HG02885 (cell line): ENCODE results near the gene EXD1.
"Not testable (repeated sequence)": the region's sequence is repeated elsewhere in the genome, so short reads cannot be mapped to it uniquely, and the experiment has no call there.

Experiments used
- ATAC-seq: cut with Tn5 transposase; IDR thresholded peaks from one replicate; pipeline ENCODE4 v1.9.1; 2021; ENCODE audit warnings: mild to moderate bottlenecking; ENCODE audit not compliant: unreplicated experiment, poor library complexity

Gene EXD1

DNA sequence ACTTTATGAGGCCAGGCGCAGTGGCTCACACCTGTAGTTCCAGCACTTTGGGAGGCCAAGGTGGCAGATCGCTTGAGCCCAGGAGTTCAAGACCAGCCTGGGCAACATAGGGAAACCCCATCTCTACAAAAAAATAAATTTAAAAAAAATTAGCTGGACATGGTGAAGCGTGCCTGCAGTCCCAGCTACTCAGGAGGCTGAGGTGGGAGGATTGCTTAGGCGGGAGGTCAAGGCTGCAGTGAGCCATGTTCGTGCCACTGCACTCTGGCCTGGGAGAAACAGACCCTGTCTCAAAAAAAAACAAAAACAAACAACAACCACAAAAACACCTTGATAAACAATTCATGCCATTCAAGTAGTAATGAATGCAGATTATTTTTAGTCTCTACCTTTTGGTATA is 4.7 kb upstream of the EXD1 start:
- not testable (repeated sequence) for ATAC-seq

DNA sequence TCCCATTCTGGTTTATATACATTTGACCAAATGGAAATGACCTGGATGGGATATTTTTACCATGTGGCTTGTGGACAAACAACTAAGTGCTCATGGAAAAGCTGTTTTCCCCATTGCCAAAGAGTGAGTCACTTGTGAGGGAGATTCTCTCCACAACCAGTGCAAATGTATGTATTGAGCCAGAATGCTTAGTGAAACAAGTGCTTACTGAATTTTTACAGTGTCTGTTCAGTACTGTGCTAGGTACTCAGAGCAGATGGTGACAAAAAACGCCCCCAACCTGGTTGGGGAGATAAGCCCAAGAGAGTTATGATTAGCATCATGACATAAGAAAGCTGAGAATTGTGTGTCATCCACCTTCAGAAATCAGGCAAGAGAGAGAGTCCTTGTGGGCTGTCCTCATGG is 2.8 kb upstream of the EXD1 start:
- ATAC-seq: no peak

DNA sequence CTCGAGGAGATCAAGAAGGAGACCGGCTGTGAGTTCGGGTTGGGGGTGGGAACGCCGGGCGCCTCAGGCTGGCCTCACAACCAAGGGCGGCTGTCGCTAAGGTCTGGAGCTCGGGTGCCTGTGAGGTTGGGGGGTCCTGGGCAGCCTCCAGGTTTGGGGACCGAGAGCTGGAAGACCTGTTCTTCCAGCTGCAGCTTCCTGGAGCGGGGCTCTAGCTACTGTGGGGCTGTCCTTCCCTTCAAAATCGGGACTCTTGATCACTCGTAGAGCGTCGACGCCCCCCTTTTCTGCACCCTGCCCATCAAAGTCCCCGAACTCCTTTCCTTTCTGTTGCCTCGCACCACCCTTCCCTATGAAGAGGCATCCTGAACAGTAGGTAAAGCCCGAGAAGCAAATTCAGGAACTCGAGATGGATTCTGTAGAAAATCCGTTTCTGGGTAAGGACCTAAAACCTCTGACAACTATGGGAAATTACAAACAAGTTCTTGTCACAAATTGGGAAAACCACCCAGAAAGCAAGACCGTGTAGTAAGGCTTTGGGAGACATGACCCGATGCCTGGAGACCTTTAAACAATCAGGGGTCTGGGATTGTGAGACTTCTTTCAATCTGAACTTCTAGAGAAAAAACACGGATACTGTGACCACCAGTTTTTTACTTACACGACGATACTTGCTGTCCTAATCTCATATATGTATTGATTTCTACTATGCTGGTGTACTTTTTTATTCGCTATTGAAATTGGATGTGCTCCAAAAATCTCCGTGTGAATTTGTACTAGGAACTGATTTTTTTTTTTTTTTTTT is 1.1 kb upstream of the EXD1 start:
- peak; percentile 36 for ATAC-seq

DNA sequence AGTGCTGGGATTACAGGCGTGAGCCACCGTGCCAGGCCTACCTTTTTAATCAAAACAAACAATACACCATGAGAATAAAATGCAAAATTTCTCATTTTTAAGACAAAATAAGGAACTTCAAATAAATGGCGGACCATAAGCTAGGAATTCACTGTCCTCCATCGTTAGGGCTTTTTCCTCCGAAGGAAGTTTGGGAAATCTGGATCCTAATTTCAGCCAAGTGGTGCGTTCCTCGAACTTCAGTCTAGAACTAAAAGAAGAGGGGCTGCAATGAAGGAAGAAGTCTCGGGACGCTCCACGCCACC is 260 bp downstream of the EXD1 start:
- no peak for ATAC-seq

DNA sequence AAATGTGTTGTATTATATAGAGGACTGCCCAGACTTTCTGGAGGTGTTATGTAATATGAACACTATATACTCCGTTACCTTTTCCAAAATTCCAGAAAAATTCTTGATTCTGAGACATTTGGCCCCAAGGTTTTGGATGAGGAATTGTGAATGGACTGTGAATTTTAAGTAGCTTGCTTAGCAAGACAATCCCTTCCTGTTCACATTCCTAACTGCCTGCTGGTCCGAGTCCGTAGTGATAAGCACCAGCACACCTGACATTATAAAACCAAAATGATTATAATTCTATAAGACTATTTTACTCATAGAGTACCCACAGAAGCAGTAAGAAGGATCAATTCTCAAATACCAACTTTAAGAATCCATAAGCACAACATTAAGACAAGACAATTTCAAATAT is 11.2 kb downstream of the EXD1 start:
- ATAC-seq: no peak

DNA sequence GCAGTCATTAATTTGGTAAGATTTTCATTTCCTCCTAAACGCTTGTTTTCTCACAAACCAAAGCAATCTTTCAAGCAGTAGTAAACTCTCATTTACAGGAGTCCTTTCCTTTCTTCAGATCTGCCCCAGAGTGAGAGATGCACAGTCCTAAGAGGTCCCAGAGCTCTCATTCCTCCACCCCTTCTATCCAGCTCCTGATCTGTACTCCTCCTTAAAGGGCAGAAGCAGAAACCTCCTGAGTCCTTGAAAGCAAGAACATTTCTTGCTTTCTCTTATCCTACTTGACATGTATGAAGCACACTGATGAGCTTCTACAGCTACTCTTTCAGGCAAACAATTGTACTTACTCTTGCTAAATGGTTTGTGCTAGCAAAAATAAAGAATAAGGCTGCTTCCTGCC is 11.7 kb downstream of the EXD1 start:
- ATAC-seq: no peak

DNA sequence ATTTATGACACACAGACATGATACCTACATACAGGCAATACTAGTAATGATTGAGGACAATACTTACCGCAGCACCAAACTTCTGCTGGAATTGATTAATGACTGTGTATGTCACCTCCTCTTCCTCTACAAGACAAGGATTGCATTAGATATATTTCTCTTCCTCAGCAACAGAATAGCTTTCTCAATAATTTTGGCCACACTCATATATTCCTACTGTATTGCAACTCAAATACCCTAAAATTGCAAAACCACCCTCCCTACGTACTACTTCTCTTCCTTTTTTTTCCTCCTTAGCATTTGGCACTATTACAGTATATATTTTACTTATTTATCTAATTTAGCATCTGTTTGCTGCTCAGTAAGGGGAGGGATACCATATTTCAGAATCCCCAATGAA is 14.8 kb downstream of the EXD1 start:
- no peak for ATAC-seq

DNA sequence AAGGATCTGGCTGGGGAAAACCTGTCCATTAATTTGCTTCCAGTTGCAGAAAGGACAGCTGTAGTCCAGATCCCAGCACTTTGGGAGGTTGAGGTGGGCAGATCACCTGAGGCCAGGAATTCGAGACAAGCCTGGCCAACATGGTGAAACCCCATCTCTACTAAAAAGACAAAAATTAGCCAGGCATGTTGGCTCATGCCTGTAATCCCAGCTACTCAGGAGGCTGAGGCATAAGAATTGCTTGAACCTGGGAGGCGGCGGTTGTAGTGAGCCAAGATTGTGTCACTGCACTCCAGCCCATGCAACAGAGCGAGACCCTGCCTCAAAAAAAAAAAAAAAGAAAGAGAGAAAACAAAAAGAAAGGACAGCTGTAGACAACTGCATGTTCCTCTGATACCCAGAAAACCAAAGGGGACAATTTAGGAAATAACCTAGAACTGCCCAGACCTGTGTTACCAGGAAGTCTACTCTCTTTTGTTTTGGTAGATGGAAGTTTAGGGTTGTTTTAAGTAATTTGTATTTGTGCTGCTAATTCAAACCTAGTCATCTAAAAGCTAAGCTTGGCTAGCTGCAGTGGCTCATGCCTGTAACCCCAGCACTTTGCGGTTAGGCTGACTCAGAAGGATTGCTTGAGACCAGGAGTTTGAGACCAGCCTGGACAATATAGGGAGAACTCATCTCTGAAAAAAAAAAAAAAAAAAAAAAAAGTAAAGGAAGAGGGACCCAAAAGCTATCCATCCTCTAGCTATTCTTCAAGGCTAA is 22.7 kb downstream of the EXD1 start:
- no peak for ATAC-seq

DNA sequence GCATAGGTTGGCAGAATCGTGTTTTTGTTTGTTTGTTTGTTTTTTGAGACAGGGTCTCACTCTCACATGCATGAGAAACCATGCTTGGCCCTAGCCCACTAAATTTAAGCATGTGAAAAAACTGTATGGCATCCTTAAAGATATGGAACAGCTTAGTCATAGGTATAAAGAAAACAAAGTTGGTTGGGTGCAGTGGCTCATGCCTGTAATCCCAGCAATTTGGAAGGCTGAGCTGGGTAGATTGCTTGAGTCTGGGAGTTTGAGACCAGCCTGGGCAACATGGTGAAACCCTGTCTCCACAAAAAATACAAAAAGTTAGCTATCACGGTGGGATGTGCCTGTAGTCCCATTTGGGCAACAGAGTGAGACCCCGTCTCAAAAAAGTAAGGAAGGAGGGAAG is 25.2 kb downstream of the EXD1 start:
- ATAC-seq: no peak

DNA sequence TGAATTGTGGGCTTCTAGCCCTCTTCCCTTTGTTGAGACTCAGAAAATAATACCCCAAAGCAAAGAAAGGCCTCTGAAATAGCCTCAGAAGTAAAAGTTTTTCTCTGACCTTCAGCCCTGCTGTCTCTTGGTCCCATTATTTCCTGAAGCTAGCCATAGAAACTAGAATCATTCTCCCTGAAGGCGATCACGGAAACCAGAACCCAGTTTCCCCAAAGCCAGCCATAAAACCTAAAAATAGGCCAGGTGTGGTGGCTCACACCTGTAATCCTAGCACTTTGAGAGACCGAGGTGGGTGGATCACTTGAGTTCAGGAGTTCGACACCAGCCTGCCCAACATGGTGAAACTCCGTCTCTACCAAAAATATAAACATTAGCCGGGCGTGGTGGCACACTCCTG is 27.2 kb downstream of the EXD1 start:
- no peak for ATAC-seq

DNA sequence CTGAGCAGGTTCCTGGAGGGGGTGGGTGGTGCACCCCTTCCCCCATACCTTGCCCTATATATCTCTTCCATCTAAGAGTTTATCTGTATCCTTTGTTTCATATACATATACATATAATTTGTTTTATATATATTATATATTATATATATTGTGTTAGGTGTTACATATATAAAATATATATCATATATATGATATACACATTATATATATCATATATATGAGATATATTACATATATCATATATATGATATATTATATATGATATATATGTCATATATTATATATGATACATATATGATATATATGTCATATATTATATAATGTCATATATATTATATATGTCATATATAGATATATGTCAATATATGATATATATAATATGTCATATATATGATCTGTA is 31.1 kb downstream of the EXD1 start:
- ATAC-seq: no peak

DNA sequence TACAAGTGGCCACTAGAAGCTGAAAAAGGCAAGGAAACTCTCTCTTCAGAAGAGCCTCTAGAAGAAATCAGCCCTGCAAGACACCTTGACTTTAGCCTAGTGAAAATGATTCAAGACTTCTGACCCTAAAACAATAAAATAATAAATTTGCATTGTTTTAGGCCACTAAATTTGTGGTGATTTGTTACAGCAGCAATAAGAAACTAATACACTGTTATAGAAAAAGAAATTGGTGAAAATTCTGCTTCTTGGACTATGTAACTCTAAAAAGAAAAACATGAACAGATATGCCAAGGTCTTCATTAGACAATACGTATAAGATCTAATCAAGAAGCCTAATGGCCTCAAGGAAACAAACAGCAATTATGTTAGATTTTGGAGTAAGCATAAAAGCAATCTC is 36.1 kb downstream of the EXD1 start:
- ATAC-seq: no peak

DNA sequence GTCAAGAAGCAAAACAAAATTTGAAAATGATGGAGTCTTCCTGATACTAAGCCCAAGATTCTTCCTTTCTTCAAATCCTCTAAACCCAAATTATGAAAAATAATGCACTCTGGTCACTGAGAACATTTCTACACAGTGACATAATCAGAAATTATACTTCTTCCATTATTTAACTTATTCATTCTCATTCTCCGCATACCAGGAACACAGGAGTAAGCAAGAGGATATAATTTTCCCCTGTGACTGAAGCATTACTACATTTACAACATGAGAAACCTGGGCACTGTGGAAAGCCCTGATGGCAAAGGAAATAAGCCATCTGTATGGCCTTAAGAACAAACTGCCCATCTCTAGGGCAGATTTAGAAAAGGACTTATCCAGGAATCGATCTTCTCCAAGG is 47.0 kb downstream of the EXD1 start:
- no peak for ATAC-seq

DNA sequence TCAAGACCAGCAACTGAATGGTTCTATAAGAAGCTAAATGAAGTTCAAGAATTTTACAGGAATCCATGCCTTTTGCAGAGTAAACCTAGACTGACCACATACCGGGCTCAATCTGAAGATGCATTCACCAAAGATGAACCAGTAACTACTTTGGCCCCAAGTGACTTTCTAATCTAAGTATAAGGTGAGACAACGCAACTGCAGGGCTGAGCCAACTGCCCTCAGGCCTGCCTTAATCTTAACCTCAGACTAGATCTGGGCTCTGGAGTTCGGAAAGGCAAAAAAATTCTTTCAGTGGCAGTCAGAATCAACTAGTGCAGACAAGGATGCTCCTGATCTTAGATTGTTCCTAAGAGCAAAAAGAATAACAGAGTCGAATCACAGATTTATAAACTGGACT is 48.3 kb downstream of the EXD1 start:
- ATAC-seq: no peak

DNA sequence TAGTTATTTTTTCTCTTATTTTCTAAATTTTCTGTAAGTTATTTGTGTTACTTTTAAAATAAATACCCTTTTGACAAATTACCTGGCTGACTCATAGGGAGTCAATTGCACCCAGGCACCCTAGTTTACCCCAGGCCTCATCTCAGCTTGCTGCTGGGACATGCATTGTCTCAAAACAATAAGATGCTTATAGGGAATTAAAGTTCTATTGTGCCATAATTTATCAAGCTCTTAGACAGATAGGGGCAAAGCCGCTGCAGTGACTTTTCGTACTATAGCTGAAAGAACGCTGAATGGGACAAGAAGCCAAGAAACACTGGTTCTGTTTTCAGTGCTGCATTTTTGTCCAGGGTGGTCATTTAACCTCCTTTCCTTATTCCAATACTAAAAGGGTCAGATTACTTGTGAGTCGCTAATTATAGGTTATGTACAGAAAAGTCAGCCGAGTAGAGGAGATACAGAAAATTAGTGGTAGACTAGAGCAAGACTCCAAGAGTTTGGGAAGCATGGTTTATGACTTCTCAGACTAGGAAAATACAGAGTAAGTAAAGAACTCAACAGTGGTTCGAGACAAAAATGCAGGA is 50.3 kb downstream of the EXD1 start:
- ATAC-seq: no peak

DNA sequence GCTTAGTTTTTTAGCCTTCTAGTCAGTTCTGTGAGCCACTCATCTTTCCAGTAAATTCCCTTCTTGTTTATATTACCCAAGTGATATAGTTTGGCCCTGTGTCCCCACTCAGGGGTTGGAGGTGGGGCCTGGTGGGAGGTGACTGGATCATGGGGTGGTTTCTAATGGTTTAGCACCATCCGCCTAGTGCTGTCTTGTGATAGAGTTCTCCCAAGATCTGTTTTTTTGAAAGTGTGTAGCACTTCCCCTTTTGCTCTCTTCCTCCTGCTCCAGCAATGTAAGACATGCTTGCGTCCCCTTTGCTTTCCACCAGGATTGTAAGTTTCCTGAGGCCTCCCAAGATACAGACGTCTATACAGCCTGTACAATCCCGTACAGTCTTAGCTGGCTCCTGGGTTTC is 60.8 kb downstream of the EXD1 start:
- no peak for ATAC-seq

DNA sequence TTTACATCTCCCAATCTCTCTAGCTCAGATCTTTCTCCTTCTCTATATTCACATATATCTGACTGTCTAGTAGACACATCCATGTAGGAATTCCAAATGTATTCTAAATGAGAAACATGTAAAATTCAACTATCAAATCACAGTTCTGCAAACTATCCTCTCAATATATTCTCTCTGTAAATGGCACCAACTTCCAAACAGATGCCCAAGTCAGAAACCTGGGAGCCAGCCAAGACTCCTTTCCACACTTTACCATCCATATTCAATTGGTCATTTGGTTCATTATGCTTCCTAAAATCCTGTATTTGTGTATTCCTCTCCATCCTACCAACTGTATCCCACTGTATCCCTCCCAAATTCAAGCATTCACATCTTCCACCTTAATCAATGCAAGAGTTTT is 61.5 kb downstream of the EXD1 start:
- no peak for ATAC-seq

DNA sequence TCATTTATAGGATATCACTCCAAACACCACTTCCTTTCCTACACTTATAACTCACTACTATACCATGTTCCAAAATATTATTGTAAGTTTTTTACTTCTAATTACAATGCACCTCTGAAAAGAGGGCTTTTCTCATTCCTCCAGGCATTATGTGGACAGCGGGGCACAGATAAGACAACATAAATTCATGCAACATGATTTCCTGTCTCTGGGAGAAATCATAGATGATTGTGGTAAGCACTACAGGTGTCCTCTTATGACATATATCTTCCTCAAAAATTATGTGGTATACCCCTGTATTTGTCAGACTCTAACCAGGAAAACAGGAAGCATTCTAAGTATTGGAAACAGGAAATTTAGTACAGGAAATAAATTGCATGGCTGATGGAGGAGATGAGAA is 68.8 kb downstream of the EXD1 start:
- ATAC-seq: no peak

DNA sequence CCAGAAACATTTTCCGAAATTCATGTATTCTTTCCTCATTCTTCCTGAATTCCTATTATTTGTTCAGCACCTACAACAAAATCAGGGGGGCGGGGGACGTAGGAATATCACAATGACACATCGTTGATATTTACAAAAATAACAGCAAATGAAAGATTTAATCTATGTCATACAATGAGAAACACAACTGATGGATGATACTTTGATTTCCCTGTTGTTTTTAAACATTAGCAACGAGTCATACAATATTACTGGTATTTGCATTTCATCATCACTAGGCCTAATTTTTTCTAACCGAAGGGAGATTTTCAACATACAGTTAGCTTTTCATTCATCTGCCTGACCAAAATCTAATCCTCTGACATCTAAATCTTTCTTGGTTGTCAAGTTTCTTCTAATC is 69.2 kb downstream of the EXD1 start:
- no peak for ATAC-seq

DNA sequence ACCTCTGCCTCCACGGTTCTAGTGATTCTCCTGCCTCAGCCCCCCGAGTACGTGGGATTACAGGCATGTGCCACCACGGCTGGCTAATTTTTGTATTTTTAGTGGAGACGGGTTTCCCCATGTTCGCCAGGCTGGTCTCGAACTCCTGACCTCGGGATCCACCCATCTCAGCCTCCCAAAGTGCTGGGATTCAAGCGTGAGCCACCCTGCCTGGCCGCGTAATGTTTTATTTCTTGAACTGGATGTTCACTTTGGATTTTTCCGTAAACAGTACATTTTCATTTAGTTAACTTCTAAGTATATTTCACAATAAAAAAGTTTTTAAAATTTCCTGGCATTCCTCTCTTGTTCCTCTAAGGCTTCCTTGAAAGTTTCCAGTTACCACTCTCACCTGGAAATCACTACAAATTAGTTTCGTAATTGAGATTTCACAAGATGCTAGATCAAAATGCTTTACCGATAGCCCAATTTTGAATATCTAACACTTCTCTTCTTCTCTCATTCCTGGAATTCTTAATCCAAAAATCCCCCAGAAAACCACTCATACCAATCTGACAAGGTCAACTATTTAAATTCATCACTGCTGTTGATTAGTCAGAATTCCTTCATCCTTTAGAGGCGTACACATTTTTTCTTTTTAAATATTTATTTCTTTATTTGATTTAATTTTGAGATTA is 69.8 kb downstream of the EXD1 start:
- ATAC-seq: no peak

DNA sequence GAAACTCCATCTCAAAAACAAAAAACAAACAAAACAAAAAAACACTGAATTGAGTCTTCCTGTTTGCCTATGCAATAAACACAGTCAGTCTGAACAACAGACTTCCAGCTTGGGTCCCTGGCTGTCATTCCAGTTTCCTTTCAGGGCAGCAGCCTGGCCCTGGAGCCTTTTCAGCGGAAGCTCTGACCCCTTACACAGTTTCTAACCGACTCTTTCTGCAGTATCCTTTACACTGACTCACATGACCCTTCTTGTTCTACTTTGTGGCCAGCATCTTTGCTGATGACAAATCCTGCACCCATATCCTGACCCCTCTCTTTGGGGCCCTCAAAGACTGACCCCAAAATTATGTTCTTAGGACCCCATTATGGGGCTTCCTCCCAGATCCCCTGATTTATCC is 76.1 kb downstream of the EXD1 start:
- ATAC-seq: no peak
